GM18502 (cell line): ENCODE data around the gene IDH3G.
A peak's percentile ranks its signal among the peaks of the same experiment; 100 is the strongest.
"Not testable (repeated sequence)": the region's sequence is repeated elsewhere in the genome, so short reads cannot be mapped to it uniquely, and the experiment has no call there.

Experiments used
- ATAC-seq: cut with Tn5 transposase; IDR thresholded peaks from one replicate; pipeline ENCODE4 v1.9.1; 2021; ENCODE audit warnings: mild to moderate bottlenecking; ENCODE audit not compliant: unreplicated experiment, poor library complexity

Gene IDH3G

GRCh38 chrX:153763989-153764755 lies 30.0 kb downstream of the IDH3G start, which contains the start of gene PLXNB3:
TSS of gene PLXNB3 (plus strand) at chrX:153764249. CDS start at chrX:153765536, 1,287 bp downstream.
- ATAC-seq = peak; percentile 70

GRCh38 chrX:153763298-153763932 lies 30.8 kb downstream of the IDH3G start:
- ATAC-seq = no peak

- no peak for ATAC-seq
Measured at GRCh38 chrX:153762626-153763173, 31.5 kb downstream of the IDH3G start.

- no peak for ATAC-seq
Measured at GRCh38 chrX:153761863-153762262, 32.3 kb downstream of the IDH3G start.

GRCh38 chrX:153755136-153755535 lies 39.0 kb downstream of the IDH3G start:
- ATAC-seq = no peak

GRCh38 chrX:153750127-153750774 lies 43.9 kb downstream of the IDH3G start:
- no peak for ATAC-seq

GRCh38 chrX:153749017-153749416 lies 45.2 kb downstream of the IDH3G start:
- ATAC-seq = not testable (repeated sequence)

GRCh38 chrX:153746991-153747390 lies 47.2 kb downstream of the IDH3G start:
- ATAC-seq = not testable (repeated sequence)

- no peak for ATAC-seq
Measured at GRCh38 chrX:153746359-153746758, 47.8 kb downstream of the IDH3G start.

- not testable (repeated sequence) for ATAC-seq
Measured at GRCh38 chrX:153745067-153745433, 49.1 kb downstream of the IDH3G start.

- no peak for ATAC-seq
Measured at GRCh38 chrX:153744210-153745066, 49.7 kb downstream of the IDH3G start.

GRCh38 chrX:153743468-153744209 lies 50.5 kb downstream of the IDH3G start:
- not testable (repeated sequence) for ATAC-seq

GRCh38 chrX:153742796-153743467 lies 51.2 kb downstream of the IDH3G start:
- ATAC-seq = not testable (repeated sequence)

- ATAC-seq = not testable (repeated sequence)
Measured at GRCh38 chrX:153742111-153742510, 52.1 kb downstream of the IDH3G start.

- ATAC-seq = no peak
Measured at GRCh38 chrX:153741446-153741845, 52.7 kb downstream of the IDH3G start.

GRCh38 chrX:153740631-153741222 lies 53.4 kb downstream of the IDH3G start:
- ATAC-seq = no peak

- ATAC-seq = no peak
Measured at GRCh38 chrX:153739754-153740486, 54.3 kb downstream of the IDH3G start.
